Measurements from ENCODE around the gene YEATS4.
"Not testable (repeated sequence)": the region's sequence is repeated elsewhere in the genome, so short reads cannot be mapped to it uniquely, and the experiment has no call there.

The YEATS4 gene

DNA sequence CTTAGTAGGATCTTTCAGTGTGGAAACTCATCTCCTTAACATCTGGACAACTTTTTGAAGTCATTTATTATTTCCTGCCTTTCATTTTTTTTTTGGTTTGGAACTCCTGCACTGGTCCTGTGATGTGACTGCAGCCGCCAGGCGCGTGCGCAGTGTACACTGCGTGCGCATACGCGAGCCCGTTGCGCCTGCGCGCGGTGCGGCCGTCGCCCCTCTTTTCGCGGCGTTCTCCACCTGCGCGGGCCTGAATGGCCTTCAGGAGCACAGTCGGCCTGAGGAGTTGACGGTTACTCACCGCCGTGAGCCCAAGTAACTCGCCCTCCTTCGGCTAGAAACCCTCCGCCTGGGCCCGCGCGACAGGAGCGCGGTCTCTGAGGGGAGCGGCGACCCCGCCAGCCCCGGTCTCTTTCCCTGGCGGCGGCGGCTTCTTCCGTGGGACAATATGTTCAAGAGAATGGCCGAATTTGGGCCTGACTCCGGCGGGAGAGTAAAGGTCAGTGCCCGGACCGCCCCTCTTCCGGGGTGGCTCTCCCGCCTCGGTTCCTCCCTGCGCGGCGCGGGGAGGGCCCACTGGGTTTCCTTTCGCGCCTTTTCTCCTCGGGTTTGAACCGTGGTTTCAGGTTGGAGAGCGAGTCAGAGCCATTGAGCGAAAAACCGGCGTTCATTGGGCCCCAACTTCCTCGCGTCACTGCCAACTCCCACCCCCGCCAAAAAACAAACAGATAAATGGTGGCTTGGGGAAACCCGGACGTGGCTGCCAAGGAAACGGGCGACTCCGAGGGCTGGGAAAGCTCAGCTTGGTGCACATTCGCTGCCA lies at the start of gene YEATS4:
Gene YEATS4, plus strand, starts transcription at position 213 of the 817 bp plus-strand sequence. Its CDS starts 230 bp downstream, at position 443.
- DNase-seq = peak; percentile 91 to 93

GRCh38 chr12:69313209-69313608 lies 46.3 kb upstream of the YEATS4 start:
- no peak for DNase-seq

- DNase-seq = not testable (repeated sequence)
Observed at GRCh38 chr12:69316784-69317183, 42.8 kb upstream of the YEATS4 start.

DNA sequence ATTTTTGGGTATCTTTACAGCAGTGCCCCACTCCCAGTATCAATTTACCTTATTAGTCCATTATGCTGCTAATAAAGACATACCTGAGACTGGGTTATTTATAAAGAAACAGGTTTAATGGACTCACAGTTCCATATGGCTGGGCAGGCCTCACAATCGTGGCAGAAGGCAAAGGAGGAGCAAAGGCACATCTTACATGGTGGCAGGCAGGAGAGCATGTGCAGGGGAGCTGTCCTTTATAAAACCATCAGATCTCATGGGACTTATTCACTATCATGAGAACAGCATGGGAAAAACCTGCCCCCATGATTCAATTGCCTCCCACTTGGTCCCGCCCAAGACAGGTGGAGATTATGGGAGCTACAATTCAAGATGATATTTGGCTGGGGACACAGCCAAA lies 42.3 kb upstream of the YEATS4 start:
- not testable (repeated sequence) for DNase-seq

DNA sequence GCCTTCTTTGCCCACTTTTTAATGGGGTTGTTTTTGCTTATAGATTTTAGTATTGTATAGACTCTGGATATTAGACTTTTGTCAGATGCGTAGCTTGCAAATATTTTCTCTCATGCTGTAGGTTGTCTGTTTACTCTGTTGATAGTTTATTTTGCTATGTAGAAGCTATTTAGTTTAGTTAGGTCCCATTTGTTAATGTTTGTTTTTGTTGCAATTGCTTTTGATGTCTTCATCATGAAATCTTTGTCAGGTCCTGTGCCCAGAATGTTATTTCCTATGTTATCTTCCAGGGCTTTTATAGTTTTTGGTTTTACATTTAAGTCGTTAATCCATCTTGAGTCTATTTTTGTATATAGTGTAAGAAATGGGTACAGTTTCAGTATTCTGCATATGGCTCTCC lies 41.3 kb upstream of the YEATS4 start:
- DNase-seq = no peak

DNA sequence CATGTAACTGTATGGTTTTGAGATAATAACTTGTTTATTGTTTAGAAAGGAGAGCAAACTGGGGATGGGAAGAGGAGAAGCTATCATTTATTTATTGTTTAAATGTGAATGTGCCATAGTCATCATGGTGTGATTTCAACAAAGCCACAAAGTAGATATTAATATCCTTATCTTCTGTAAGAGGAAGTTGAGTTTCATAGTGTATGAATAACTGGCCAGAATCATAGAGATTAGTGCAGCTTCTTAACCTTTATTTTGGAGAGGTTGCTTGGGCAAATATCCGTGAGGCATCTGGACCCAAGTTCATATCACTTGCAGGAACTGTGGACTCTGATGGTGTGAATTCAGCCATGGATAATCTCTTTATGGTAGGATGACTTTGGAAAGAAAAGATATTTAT lies 38.2 kb upstream of the YEATS4 start:
- DNase-seq = no peak

- no peak for DNase-seq
Observed at GRCh38 chr12:69324797-69325466, 34.6 kb upstream of the YEATS4 start.

- DNase-seq = no peak
Observed at GRCh38 chr12:69328426-69328825, 31.1 kb upstream of the YEATS4 start.

DNA sequence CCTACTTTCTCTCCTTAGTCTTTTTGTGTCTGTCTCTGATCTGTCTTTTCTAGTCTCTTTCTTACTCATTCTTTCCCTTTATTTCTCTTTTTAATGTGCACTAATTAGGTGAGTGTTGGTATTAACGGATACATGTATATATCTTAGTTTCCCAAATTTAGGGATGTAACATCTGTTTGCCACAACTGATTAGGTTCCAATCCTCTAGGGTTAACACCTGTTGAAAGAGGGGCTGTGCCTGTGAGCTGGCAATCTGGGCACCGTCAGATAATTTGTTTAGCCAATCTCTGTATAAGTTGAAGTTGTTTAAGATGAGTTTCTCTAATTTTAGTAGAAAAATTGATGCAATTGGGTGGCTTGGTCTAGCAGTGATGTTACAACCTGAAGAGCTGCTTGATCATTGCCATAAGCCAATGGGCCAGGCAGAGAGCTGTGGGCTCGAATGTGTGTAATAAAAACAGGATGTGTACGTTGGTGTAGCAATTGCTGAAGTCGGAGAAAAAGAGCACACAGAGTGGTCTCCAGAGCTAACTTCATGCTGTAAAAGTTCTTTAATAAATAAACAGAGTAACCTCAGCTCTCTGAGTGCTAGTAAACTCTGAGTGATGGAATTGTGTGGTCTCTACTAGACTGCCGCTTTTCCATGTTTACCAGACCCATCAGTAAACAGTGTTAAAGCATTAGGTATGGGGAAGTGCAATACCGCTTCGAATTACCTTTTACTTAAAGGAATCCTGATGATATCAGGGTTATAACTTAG lies 29.7 kb upstream of the YEATS4 start:
- no peak for DNase-seq

GRCh38 chr12:69330475-69331473 lies 28.8 kb upstream of the YEATS4 start:
- no peak for DNase-seq

GRCh38 chr12:69331519-69331908 lies 28.0 kb upstream of the YEATS4 start:
- DNase-seq = no peak

- DNase-seq = no peak
Observed at GRCh38 chr12:69331909-69332684, 27.4 kb upstream of the YEATS4 start.

GRCh38 chr12:69332815-69333358 lies 26.7 kb upstream of the YEATS4 start:
- no peak for DNase-seq

DNA sequence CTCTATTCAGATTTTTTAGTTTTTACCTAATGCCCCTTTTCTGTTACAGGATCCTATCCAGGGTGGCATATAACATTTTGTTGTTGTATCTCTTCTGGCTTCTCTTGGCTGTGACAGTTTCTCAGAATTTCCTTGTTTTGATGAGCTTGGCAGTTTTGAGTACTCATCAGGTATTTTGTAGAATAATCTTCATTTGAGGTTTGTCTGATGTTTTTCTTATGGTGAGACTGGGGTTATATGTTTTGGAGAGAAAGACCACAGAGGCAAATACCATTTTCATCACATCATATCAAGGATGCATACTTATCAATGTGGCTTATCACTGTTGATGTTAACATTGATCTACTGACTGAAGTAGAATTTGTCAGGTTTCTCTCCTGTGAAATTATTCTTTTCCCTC lies 25.4 kb upstream of the YEATS4 start:
- DNase-seq = no peak

DNA sequence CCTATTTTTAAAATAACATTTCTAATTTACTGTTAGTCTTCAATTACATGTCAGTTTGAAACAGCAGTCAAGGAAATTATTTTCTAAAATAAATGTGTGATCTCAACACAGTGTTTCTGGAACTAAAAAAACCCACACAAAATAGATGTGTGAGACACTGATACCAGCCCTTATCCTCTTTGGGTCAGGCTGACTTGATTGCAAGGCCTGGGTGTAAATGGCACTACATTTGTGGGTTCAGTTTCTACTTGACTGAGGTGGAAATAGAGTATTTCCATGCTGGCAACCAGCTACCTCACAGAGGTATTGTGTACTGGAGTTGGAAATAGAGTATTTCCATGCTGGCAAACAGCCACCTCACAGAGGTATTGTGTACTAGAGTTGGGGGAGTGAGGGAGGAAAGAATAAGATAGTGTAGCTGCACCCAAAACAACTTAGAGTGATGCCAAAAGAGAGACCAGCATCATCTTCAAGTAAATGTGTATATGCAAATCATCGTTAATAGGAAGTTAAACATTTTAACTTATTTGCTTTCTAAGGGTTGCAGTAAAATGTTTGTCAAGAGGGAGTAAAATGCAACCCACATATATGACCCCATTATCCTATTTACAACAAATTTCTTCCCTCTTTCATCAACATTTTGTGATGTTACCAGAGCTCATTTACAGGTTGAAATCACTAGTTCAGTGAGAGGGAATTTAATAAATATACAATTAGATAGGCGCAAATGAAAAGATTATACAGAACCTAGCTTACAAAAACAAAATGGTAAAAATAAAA lies 22.0 kb upstream of the YEATS4 start:
- DNase-seq = no peak

GRCh38 chr12:69338120-69338859 lies 21.3 kb upstream of the YEATS4 start:
- no peak for DNase-seq

GRCh38 chr12:69338936-69339335 lies 20.6 kb upstream of the YEATS4 start:
- no peak for DNase-seq

GRCh38 chr12:69339999-69340398 lies 19.5 kb upstream of the YEATS4 start:
- no peak for DNase-seq

- no peak for DNase-seq
Observed at GRCh38 chr12:69341328-69341727, 18.2 kb upstream of the YEATS4 start.

DNA sequence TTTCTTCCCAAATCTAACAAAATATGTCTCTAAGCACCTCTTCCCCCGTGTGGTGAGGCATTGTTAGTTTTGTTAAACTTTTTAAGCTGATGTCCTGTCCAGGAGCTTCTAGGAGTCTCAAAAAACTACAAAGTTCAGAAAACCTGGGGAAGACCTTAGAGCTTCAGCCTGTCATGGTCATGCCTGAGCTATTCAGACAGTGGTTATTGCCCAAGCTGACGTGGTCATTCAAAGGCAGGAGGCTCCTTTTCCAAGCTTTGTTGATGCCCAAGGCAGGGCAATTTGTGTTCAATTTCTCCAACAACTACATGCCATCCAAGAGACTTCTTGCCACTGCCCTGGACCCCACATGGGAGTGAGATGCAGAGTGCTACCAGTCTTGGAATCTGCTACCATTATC lies 17.1 kb upstream of the YEATS4 start:
- no peak for DNase-seq
